Osteoblast (primary cell): Measurements from ENCODE around the gene PAX4. TPM values are rescaled to one million over a fixed set of nuclear protein-coding genes. Genes with fewer than 3 reads are reported as not detected.

ENCODE experiments used
- DNase-seq: peaks from one replicate; pipeline ENCODE4 v3.0.0; 2011; ENCODE audit warnings: low spot score, mixed read lengths; ENCODE audit not compliant: insufficient read length; ENCODE audit errors: missing footprints
- H2AFZ ChIP-seq: 2 replicates; pipeline ENCODE4 v1.6.0; 2011; ENCODE audit warnings: mild to moderate bottlenecking, low read length
- H3K27ac ChIP-seq: 2 replicates; pipeline ENCODE4 v1.5.1; 2011; ENCODE audit warnings: mild to moderate bottlenecking, low read depth, low read length, moderate library complexity
- H3K27me3 ChIP-seq: 2 replicates; pipeline ENCODE4 v1.6.0; 2012; ENCODE audit warnings: mild to moderate bottlenecking, control low read depth, inconsistent platforms, low read length, moderate library complexity; ENCODE audit not compliant: insufficient read depth
- H3K36me3 ChIP-seq: 2 replicates; pipeline ENCODE4 v1.5.1; 2011; ENCODE audit warnings: mild to moderate bottlenecking, low read length, control low read depth, moderate library complexity; ENCODE audit not compliant: insufficient read depth
- H3K4me1 ChIP-seq: 2 replicates; pipeline ENCODE4 v1.5.1; 2011; ENCODE audit warnings: mild to moderate bottlenecking, low read length, control low read depth, moderate library complexity; ENCODE audit not compliant: insufficient read depth
- H3K4me2 ChIP-seq: 2 replicates; pipeline ENCODE4 v1.6.0; 2011; ENCODE audit warnings: mild to moderate bottlenecking, low read length; ENCODE audit not compliant: insufficient read depth
- H3K4me3 ChIP-seq: fragments of 200-600 bp; sonication (generic); 3 replicates; pipeline ENCODE4 v1.5.1; 2012; ENCODE audit warnings: mild to moderate bottlenecking, low read length, inconsistent platforms; ENCODE audit not compliant: insufficient read depth
- H3K79me2 ChIP-seq: 2 replicates; pipeline ENCODE4 v1.6.0; 2012; ENCODE audit warnings: mild to moderate bottlenecking, low read length, control low read depth, inconsistent platforms; ENCODE audit not compliant: insufficient read depth
- H3K9me3 ChIP-seq: 2 replicates; pipeline ENCODE4 v1.5.1; 2011; ENCODE audit warnings: low read depth, low read length, control low read depth
- H4K20me1 ChIP-seq: 2 replicates; pipeline ENCODE4 v1.6.0; 2012; ENCODE audit warnings: mild to moderate bottlenecking, low read length, control low read depth; ENCODE audit not compliant: insufficient read depth
- total RNA-seq: library from RNA; depleted of rRNA; stranded (reverse); fragments of >200 nt; gene quantifications from 2 replicates; pipeline ENCODE4 v1.2.3, GENCODE V29; 2012
- TF ChIP-seq, protein P1 (sequence below): IDR thresholded peaks from 2 replicates; pipeline ENCODE4 v1.5.1; 2011; ENCODE audit warnings: mild to moderate bottlenecking, low read depth, low read length, moderate library complexity; ENCODE audit errors: extremely low read depth

Gene PAX4, protein sequence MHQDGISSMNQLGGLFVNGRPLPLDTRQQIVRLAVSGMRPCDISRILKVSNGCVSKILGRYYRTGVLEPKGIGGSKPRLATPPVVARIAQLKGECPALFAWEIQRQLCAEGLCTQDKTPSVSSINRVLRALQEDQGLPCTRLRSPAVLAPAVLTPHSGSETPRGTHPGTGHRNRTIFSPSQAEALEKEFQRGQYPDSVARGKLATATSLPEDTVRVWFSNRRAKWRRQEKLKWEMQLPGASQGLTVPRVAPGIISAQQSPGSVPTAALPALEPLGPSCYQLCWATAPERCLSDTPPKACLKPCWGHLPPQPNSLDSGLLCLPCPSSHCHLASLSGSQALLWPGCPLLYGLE
- total RNA-seq, result not detected in 2 replicates

DNA sequence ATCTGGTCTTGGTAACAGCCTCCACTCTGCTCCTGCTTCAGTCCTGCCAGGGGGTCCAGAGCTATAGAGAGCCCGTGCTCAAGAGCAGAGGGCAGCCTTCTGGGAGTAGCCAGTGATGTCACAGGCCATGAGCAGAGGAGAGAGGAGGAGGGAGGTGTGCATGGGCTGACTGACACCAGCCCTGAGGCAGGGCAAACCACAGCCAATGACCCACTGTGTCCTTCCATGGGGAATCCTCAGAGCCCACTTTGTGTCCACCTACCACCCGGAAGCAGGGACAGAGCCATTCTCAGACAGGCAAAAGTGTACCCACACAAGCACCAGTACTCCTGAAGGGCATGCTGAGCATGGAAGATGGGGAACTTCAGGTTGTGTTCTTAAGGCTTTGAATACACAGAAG, at the start of gene PAX4:
TSS of gene PAX4 (minus strand) at position 101 of the 400 bp plus-strand sequence. CDS start 2,214 bp downstream, outside the sequence.
- TF ChIP-seq, protein P1, sequence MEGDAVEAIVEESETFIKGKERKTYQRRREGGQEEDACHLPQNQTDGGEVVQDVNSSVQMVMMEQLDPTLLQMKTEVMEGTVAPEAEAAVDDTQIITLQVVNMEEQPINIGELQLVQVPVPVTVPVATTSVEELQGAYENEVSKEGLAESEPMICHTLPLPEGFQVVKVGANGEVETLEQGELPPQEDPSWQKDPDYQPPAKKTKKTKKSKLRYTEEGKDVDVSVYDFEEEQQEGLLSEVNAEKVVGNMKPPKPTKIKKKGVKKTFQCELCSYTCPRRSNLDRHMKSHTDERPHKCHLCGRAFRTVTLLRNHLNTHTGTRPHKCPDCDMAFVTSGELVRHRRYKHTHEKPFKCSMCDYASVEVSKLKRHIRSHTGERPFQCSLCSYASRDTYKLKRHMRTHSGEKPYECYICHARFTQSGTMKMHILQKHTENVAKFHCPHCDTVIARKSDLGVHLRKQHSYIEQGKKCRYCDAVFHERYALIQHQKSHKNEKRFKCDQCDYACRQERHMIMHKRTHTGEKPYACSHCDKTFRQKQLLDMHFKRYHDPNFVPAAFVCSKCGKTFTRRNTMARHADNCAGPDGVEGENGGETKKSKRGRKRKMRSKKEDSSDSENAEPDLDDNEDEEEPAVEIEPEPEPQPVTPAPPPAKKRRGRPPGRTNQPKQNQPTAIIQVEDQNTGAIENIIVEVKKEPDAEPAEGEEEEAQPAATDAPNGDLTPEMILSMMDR, result no peak
- no peak within 1 kb of the TSS for H2AFZ ChIP-seq
- no peaks in the 10 kb centered on the region for H3K36me3 ChIP-seq
- peaks cover 2% of the 10 kb centered on the region for H4K20me1 ChIP-seq
- no peaks in the 10 kb centered on the region for H3K9me3 ChIP-seq
- H3K27me3 ChIP-seq, result peaks cover 83% of the 10 kb centered on the region
- no peak for DNase-seq
- no peak within 1 kb of the TSS for H3K4me2 ChIP-seq
- no peaks in the 10 kb centered on the region for H3K79me2 ChIP-seq
- H3K27ac ChIP-seq, result no peak within 1 kb of the TSS
- H3K4me3 ChIP-seq, result no peak within 1 kb of the TSS
- no peaks in the 10 kb centered on the region for H3K4me1 ChIP-seq

DNA sequence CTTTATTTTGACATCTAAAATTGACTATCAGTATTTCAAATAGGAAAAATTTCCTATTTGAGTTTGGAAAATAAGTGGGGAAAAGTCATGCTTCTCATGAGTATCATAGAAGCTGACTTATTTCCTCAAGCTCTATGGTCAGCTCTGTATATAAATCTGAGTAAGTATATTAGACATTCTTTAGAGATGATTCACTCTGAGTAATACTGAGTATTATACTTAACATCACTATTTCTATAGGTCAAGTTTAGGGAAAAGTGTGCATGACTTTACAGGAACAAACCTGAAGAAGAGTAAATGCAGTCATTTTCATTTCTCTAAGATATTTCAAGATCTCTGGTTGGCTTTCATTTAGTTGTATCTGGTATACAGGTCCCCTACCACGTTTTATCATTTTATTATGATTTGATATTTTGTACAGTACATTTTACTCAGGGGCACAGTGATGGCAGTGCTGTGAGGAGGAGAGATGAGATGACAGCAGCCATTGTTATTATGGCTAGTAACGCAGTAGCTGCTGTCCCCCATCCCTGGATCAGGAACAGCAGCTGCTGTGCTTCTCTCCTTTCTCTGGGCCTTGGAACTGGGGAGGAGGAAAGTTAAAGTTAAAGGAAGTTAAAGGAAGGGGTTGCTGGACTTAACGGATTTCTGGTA, 49.2 kb upstream of the PAX4 start:
- Histone ChIP-seq H3K4me2 (peak overlapping the region; percentile 71), H3K27ac (peak overlapping the region; percentile 56), H3K4me1 (peaks cover 38% of the 10 kb centered on the region), H3K79me2 (peaks cover 98% of the 10 kb centered on the region), H2AFZ (no peak overlapping the region), H3K36me3 (no peaks in the 10 kb centered on the region), H3K9me3 (no peaks in the 10 kb centered on the region), H3K27me3 (no peaks in the 10 kb centered on the region), H3K4me3 (peak overlapping the region; percentile 2), H4K20me1 (peaks cover 39% of the 10 kb centered on the region)
- peak; percentile 84 for DNase-seq
- TF ChIP-seq, protein P1, result no peak

DNA sequence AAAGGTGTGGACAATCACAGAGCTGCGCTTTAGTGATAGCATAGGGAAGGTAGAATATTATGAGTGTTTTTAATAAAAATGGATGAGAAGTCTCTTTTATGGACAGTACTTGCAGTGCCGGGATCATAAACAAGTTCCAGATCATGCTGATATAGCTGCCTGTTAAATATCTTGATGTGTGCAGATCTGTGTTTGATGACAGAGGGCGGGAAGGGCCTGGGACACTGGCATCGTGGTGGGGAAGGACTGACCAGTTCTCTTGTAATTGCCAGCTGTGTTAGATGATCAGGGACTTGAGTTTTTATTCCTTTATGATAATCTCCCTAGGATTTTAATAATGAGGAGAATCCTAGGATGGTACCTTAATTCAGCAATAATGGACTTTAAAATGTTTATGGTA, 48.7 kb upstream of the PAX4 start:
- H3K27ac ChIP-seq, result peak overlapping the region; percentile 56
- H2AFZ ChIP-seq, result no peak overlapping the region
- H3K4me2 ChIP-seq, result peak overlapping the region; percentile 71
- H3K79me2 ChIP-seq, result peaks cover 98% of the 10 kb centered on the region
- H3K4me1 ChIP-seq, result peaks cover 38% of the 10 kb centered on the region
- no peaks in the 10 kb centered on the region for H3K9me3 ChIP-seq
- no peak overlapping the region for H3K4me3 ChIP-seq
- no peaks in the 10 kb centered on the region for H3K36me3 ChIP-seq
- DNase-seq, result no peak
- TF ChIP-seq, protein P1, result no peak
- no peaks in the 10 kb centered on the region for H3K27me3 ChIP-seq
- H4K20me1 ChIP-seq, result peaks cover 41% of the 10 kb centered on the region

DNA sequence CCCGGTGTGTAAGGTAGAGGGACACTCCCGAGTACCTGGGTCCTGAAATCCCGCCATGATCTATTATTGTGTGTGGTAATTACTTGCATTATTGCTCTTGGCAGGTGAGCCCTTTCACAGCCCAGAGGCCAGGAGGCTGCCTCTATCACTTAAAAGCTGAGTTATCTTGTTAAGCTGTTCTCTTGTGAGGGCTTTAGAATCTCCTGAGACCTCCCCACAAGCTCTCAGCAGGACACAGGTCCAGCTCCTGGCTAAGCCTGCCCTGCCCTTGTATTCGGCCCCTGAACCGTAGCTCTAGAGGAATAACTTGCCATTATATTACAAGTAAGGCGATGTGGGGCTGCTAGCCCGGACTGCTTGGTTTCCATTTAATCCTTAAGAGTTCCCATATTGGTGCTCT, 48.0 kb upstream of the PAX4 start:
- TF ChIP-seq, protein P1, result no peak
- Histone ChIP-seq H3K4me1 (peaks cover 38% of the 10 kb centered on the region), H3K79me2 (peaks cover 98% of the 10 kb centered on the region), H3K9me3 (no peaks in the 10 kb centered on the region), H3K4me3 (no peak overlapping the region), H2AFZ (no peak overlapping the region), H3K4me2 (no peak overlapping the region), H3K27ac (peak overlapping the region; percentile 56), H4K20me1 (peaks cover 47% of the 10 kb centered on the region), H3K36me3 (no peaks in the 10 kb centered on the region), H3K27me3 (no peaks in the 10 kb centered on the region)
- DNase-seq, result no peak
